ENCODE data around the gene LGALS7B.
A peak's percentile ranks its signal among the peaks of the same experiment; 100 is the strongest.
"Not testable (repeated sequence)": the region's sequence is repeated elsewhere in the genome, so short reads cannot be mapped to it uniquely, and the experiment has no call there.

The LGALS7B gene

GRCh38 chr19:38759590-38760003, 29.4 kb upstream of the LGALS7B start:
- no peak for TF ChIP-seq CTCF (IDR thresholded peaks at IDR 0.05; ENCODE audit: extremely low read depth, insufficient read depth, missing control alignments)
- DNase-seq (ENCODE audit: low spot score) = no peak
- in situ Hi-C loops (cut with MboI; ENCODE audit: low pct_unique_long_range_greater_than_20kb, low sequenced_read_pairs, unreplicated experiment) = no loop called here

- in situ Hi-C loops (cut with MboI; ENCODE audit: low pct_unique_long_range_greater_than_20kb, low sequenced_read_pairs, unreplicated experiment); DNase-seq (ENCODE audit: low spot score): not testable (repeated sequence)
Measured at GRCh38 chr19:38760805-38761517, 28.0 kb upstream of the LGALS7B start.

DNA sequence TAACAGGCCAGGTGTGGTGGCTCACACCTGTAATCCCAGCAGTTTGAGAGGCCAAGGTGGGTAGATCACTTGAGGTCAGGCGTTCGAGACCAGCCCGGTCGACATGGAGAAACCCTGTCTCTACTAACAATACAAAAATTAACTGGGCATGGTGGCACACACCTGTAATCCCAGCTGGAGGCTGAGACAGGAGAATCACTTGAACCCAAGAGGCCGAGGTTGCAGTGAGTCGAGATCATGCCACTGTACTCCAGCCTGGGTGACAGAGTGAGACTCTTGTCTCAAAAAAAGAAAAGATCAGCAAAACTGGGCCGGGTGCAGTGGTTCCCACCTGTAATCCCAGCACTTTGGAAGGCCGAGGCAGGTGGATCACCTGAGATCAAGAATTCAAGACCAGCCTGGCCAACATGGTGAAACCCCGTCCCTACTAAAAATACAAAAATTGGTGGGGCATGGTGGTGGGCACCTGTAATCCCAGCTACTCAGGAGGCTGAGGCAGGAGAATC, 27.1 kb upstream of the LGALS7B start:
- DNase-seq (ENCODE audit: low spot score); in situ Hi-C loops (cut with MboI; ENCODE audit: low pct_unique_long_range_greater_than_20kb, low sequenced_read_pairs, unreplicated experiment): not testable (repeated sequence)

DNA sequence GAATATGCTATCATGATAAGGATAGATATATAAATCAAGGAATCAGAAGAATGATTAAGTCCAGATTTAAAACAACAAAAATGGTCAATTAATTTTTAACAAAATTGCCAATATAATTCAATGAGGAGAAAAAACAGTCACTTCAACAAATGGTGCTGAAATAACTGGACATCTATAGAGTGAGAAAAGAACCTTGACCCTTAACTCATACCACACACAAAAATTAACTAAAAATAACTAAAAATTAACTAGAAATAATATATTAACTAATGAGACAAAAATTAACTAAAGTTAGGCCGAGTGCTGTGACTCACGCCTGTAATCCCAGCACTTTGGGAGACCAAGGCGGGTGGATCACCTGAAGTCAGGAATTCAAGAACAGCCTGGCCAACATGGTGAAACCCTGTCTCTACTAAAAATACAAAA, 25.2 kb upstream of the LGALS7B start:
- in situ Hi-C loops (cut with MboI; ENCODE audit: low pct_unique_long_range_greater_than_20kb, low sequenced_read_pairs, unreplicated experiment) = no loop called here
- TF ChIP-seq CTCF (IDR thresholded peaks at IDR 0.05; ENCODE audit: extremely low read depth, insufficient read depth, missing control alignments) = no peak
- DNase-seq (ENCODE audit: low spot score) = no peak

GRCh38 chr19:38765214-38765613, 23.8 kb upstream of the LGALS7B start:
- in situ Hi-C loops (cut with MboI; ENCODE audit: low pct_unique_long_range_greater_than_20kb, low sequenced_read_pairs, unreplicated experiment) = no loop called here
- TF ChIP-seq CTCF (IDR thresholded peaks at IDR 0.05; ENCODE audit: extremely low read depth, insufficient read depth, missing control alignments) = no peak
- no peak for DNase-seq (ENCODE audit: low spot score)

DNA sequence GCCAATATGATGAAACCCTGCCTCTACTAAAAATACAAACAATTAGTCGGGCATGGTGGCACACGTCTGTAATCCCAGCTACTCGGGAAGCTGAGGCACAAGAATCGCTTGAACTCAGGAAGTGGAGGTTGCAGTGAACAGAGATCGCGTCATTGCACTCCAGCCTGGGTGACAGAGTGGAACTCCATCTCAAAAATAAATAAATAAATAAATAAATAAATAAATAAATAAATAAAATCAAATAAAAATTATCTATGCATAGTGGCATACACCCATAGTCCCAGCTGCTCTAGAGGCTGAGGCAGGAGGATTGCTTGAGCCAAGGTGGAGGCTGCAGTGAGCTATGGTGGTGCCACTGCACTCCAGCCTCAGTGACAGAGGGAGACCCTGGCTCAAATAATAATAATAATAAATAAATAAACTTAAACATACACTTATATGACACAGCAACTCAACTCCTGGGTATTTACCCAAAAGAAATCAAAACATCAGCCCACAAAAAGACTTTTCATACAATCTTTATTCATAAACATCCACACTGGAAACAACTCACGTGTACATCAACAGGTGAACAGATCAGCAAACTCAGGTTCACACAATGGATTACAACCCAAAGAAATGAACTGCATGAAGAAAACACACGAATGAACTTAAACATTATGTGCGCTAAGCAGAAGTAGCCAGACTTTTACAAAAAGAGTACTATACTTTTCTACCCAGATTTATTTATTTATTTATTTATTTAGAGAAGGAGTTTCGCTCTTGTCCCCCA, 22.5 kb upstream of the LGALS7B start:
- no peak for TF ChIP-seq CTCF (IDR thresholded peaks at IDR 0.05; ENCODE audit: extremely low read depth, insufficient read depth, missing control alignments)
- no peak for DNase-seq (ENCODE audit: low spot score)
- in situ Hi-C loops (cut with MboI; ENCODE audit: low pct_unique_long_range_greater_than_20kb, low sequenced_read_pairs, unreplicated experiment) = no loop called here

- DNase-seq (ENCODE audit: low spot score) = peak; percentile 88
Measured at GRCh38 chr19:38769635-38770211, 19.3 kb upstream of the LGALS7B start.

DNA sequence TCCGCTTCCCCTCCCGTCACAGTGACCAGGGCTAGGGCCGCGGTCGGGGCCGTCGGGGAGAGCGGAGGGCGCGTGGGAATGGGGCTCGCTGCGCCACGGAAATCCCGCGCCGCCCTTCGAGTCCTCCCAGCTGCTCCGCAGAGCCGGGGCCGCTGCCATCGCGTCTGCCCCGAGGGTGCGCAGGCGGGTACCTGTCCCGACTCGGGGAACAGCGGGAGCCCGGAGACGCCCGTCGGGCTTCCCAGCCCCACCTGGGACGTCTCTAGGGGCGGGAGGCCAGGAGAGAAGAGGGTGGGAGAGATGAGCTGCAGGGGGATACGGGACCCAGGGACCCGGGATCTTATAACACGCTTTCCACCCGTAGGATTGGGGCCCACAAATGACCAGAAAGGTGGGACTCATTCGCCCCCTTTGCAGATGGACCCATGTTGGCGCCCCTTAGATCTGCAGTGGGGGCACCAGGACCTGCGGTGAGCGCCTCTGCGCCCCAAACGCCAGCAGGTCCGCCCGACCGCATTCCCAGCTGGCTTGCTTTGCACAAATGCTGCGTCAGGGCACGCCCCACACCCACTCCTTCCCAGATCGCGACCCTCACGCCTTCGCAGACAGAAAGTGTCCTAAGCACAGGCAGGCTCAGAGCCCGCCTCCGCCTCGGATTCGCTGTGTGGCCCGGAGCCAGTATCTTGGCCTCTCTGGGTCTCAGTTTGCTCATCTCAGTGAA, 18.6 kb upstream of the LGALS7B start:
- DNase-seq (ENCODE audit: low spot score); in situ Hi-C loops (cut with MboI; ENCODE audit: low pct_unique_long_range_greater_than_20kb, low sequenced_read_pairs, unreplicated experiment): not testable (repeated sequence)

More at GRCh38 chr19:38769635-38770211, 19.3 kb upstream of the LGALS7B start:
- in situ Hi-C loops (cut with MboI; ENCODE audit: low pct_unique_long_range_greater_than_20kb, low sequenced_read_pairs, unreplicated experiment) = no loop called here
- TF ChIP-seq CTCF (IDR thresholded peaks at IDR 0.05; ENCODE audit: extremely low read depth, insufficient read depth, missing control alignments) = peak; percentile 71

- in situ Hi-C loops (cut with MboI; ENCODE audit: low pct_unique_long_range_greater_than_20kb, low sequenced_read_pairs, unreplicated experiment); DNase-seq (ENCODE audit: low spot score): not testable (repeated sequence)
Measured at GRCh38 chr19:38770949-38771275, 18.1 kb upstream of the LGALS7B start.

- in situ Hi-C loops (cut with MboI; ENCODE audit: low pct_unique_long_range_greater_than_20kb, low sequenced_read_pairs, unreplicated experiment); DNase-seq (ENCODE audit: low spot score): not testable (repeated sequence)
Measured at GRCh38 chr19:38771569-38771968, 17.4 kb upstream of the LGALS7B start.

Data from GM13977 (cell line).